OCI-LY3 (cell line): ENCODE measurements around the gene DNMT3B.
"Not testable (repeated sequence)": the region's sequence is repeated elsewhere in the genome, so short reads cannot be mapped to it uniquely, and the experiment has no call there.

Experiments used
- H2AFZ ChIP-seq: fragments of 200-600, 300-600 bp; shearing (Covaris generic); 2 replicates; pipeline ENCODE4 v1.6.0; 2014; ENCODE audit warnings: antibody characterized with exemption, low read depth, low read length
- H3K27ac ChIP-seq: fragments of 200-600, 300-600 bp; sonication (generic); 2 replicates; pipeline ENCODE4 v1.5.1; 2014; ENCODE audit warnings: mild to moderate bottlenecking, low read length, moderate library complexity, mixed read lengths
- H3K27me3 ChIP-seq: fragments of 200-600, 300-600 bp; sonication (generic); 2 replicates; pipeline ENCODE4 v1.6.1; 2014; ENCODE audit warnings: low read depth, low read length, mixed read lengths
- H3K36me3 ChIP-seq: fragments of 200-600, 300-600 bp; sonication (generic); replicated peaks from 2 replicates; pipeline ENCODE3; 2014; ENCODE audit warnings: low read depth, low read length, mixed read lengths
- H3K4me1 ChIP-seq: fragments of 300-600, 200-600 bp; sonication (generic); 2 replicates; pipeline ENCODE4 v1.6.1; 2014; ENCODE audit warnings: low read length, mixed read lengths
- H3K4me2 ChIP-seq: fragments of 200-600, 300-600 bp; sonication (generic); 2 replicates; pipeline ENCODE4 v1.6.1; 2014; ENCODE audit warnings: low read length, mixed read lengths
- H3K4me3 ChIP-seq: fragments of 300-600, 200-600 bp; sonication (generic); 2 replicates; pipeline ENCODE4 v1.5.1; 2014; ENCODE audit warnings: antibody characterized with exemption, mild to moderate bottlenecking, low read length, moderate library complexity
- H3K79me2 ChIP-seq: fragments of 300-600, 200-600 bp; shearing (Covaris generic); 2 replicates; pipeline ENCODE4 v1.6.1; 2014; ENCODE audit warnings: mild to moderate bottlenecking, low read length, mixed read lengths
- H3K9ac ChIP-seq: fragments of 300-600, 200-600 bp; shearing (Covaris generic); 2 replicates; pipeline ENCODE4 v1.6.0; 2014; ENCODE audit warnings: mild to moderate bottlenecking, low read length, moderate library complexity
- H3K9me3 ChIP-seq: fragments of 200-600, 300-600 bp; shearing (Covaris generic); 2 replicates; pipeline ENCODE4 v1.6.1; 2014; ENCODE audit warnings: low read length, mixed read lengths; ENCODE audit not compliant: insufficient read depth
- H4K20me1 ChIP-seq: fragments of 200-600, 300-600 bp; sonication (generic); 2 replicates; pipeline ENCODE4 v1.6.1; 2016; ENCODE audit warnings: low read length, mixed read lengths; ENCODE audit not compliant: insufficient read depth
- EZH2phosphoT487 ChIP-seq: fragments of 200-600 bp; shearing (Covaris generic); IDR thresholded peaks from 2 replicates; pipeline ENCODE4 v1.6.1; 2018; ENCODE audit warnings: antibody characterized with exemption, mixed run types, low read depth
- TF ChIP-seq, protein P1 (sequence below): fragments of 200-600, 300-600 bp; sonication (generic); IDR thresholded peaks from 2 replicates; pipeline ENCODE4 v1.5.1; 2014; ENCODE audit warnings: antibody characterized with exemption, low read length, low read depth

Gene DNMT3B

DNA sequence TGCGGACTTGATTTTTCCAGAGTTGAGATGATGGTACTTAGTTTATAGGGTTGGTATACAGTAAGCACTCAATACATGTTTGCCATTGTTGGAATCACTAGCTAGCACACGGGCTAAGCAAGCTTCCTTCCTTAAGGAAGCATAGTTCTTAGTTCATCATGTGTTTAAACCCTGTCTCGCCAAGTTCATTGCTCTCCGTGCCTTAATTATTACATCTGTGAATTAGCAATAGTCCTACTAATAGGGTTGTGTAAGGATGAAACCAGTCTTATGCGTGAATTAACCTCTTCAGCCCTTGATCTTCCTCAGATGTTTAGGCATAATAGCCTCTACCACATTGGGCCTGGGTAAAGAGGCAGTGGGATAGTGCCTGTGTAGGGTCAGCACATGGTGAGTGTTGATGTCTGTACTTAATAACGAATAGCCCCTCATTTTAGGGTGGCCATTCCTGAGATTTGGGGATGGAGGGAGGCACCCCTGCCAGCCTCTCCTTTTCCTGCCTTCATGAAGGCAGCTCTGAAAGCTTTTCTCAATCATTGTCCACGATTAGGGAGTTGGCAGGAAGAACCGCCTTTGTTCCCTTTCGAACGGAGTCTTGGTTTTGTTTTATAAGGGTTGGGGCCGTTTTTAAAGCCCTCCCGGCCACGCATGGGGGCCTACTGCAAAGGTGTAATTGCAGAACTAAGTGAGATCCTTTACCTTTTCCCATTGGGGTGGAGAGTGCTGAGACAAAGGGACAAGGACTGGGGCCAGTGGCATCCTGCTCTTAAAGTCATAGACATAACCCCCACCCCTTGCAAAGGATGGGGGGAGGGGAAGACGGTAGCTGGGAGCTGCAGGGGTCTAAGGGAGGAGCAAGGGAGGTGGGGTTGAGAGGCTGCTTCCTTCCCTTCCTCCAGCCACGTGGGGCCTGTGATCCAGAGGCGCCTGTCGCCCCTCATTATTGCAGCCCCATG, 2.1 kb downstream of the DNMT3B start:
- H3K4me2 ChIP-seq = no peak overlapping the region

DNA sequence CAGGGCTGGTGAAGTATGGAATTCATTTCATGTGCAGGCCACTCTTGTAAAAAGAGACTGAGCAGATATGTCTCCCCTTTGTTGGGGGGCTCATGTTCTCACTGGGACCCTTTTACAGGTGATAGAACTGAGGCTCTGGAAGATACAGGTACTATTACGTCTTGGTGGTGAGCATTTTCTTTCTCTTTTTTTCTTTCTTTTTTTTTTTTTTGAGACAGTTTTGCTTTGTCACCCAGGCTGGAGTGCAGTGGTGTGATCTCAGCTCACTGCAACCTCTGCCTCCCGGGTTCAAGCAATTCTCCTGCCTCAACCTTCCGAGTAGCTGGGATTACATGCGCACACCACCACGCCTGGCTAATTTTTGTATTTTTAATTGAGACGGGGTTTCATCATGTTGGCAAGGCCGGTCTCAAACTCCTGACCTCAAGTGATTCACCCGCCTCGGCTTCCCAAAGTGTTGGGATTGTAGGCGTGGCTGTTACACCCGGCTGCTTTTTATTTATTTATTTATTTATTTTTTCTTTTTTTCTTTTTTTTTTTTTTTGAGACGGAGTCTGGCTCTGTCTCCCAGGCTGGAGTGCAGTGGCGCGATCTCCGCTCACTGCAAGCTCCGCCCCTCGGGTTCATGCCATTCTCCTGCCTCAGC, 3.2 kb downstream of the DNMT3B start:
- H3K9me3 ChIP-seq, H4K20me1 ChIP-seq, H3K4me3 ChIP-seq, H2AFZ ChIP-seq, H3K27me3 ChIP-seq, H3K4me2 ChIP-seq, H3K9ac ChIP-seq, H3K79me2 ChIP-seq, H3K27ac ChIP-seq, H3K36me3 ChIP-seq: not testable (repeated sequence)
- peaks cover 11% of the 10 kb centered on the region for H3K4me1 ChIP-seq

More for the DNA sequence above, 2.1 kb downstream of the DNMT3B start:
- Histone ChIP-seq H4K20me1 (no peaks in the 10 kb centered on the region), H3K4me3 (no peak overlapping the region), H3K27me3 (no peaks in the 10 kb centered on the region), H3K4me1 (peaks cover 11% of the 10 kb centered on the region), H2AFZ (no peak overlapping the region), H3K27ac (no peak overlapping the region), H3K9me3 (no peaks in the 10 kb centered on the region), H3K36me3 (no peaks in the 10 kb centered on the region), H3K9ac (no peak overlapping the region), H3K79me2 (no peaks in the 10 kb centered on the region)
- no peak for TF ChIP-seq EZH2phosphoT487
- TF ChIP-seq, protein P1, sequence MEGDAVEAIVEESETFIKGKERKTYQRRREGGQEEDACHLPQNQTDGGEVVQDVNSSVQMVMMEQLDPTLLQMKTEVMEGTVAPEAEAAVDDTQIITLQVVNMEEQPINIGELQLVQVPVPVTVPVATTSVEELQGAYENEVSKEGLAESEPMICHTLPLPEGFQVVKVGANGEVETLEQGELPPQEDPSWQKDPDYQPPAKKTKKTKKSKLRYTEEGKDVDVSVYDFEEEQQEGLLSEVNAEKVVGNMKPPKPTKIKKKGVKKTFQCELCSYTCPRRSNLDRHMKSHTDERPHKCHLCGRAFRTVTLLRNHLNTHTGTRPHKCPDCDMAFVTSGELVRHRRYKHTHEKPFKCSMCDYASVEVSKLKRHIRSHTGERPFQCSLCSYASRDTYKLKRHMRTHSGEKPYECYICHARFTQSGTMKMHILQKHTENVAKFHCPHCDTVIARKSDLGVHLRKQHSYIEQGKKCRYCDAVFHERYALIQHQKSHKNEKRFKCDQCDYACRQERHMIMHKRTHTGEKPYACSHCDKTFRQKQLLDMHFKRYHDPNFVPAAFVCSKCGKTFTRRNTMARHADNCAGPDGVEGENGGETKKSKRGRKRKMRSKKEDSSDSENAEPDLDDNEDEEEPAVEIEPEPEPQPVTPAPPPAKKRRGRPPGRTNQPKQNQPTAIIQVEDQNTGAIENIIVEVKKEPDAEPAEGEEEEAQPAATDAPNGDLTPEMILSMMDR = no peak

DNA sequence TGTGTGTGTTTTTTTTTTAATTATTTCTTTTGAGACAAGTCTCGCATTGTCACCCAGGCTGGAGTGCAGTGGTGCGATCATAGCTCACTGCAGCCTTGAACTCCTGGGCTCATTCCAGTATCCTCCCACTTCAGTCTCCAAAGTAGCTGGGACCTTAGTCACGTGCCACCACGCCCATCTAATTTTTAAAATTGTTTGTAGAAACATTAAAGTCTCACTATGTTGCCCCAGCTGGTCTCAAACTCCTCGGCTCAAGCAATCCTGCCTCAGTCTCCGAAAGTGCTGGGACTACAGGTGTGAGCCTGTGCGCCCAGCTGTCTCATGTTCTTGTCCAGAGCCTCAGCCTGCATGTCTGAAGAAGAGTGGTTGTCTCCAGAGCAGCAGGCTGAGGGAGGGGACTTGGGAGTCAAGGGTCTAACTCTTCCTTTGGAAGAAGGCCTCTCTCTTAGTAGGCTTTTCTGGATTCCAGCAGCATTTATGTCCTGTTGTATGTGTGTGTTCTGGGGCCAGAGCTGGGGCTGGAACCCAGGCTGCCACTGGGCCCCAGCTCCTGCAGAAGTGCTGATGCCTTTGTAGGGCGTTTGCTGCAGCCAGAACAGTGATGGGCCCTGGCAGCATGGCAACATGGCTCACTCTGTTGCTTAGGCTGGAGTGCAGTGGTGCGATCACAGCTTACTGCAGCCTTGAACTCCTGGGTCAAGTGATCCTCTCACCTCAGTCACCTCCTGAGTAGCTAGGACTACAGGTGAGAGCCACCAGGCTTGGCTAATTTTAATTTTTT, 5.4 kb downstream of the DNMT3B start:
- Histone ChIP-seq H3K4me3 (no peak overlapping the region), H4K20me1 (no peaks in the 10 kb centered on the region), H3K27me3 (no peaks in the 10 kb centered on the region), H3K9ac (no peak overlapping the region), H3K79me2 (no peaks in the 10 kb centered on the region), H3K27ac (no peak overlapping the region), H2AFZ (no peak overlapping the region), H3K4me2 (no peak overlapping the region), H3K9me3 (no peaks in the 10 kb centered on the region), H3K4me1 (peaks cover 6% of the 10 kb centered on the region), H3K36me3 (no peaks in the 10 kb centered on the region)
- TF ChIP-seq, protein P1 = no peak
- no peak for TF ChIP-seq EZH2phosphoT487

DNA sequence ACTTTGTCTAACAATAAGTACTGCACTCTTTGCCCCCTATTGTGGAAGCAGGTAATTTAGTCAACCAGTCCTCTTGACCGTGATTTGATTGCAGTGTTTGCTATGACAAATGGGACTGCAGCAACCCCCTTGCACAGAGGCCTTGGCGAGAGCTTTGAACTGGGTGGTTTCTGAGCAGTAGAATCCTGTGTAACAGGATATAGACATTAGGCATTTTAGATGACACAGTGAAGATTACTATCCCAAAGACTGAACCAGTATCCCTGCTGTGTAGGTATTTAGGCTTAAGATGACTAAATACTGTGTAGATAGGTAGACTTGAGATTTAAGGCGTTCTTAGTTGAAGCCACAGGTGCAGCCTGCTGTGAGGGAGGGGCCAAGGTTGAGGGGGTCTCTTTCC, 9.9 kb downstream of the DNMT3B start:
- H3K27me3 ChIP-seq = no peaks in the 10 kb centered on the region
- no peak overlapping the region for H3K27ac ChIP-seq
- TF ChIP-seq, protein P1 = no peak
- no peak for TF ChIP-seq EZH2phosphoT487
- H3K4me2 ChIP-seq = no peak overlapping the region
- H4K20me1 ChIP-seq = no peaks in the 10 kb centered on the region; the same call in 1 of the 2 replicates
- H3K36me3 ChIP-seq = no peaks in the 10 kb centered on the region
- no peak overlapping the region for H3K4me3 ChIP-seq
- H3K9ac ChIP-seq = no peak overlapping the region
- H3K4me1 ChIP-seq = no peaks in the 10 kb centered on the region
- no peak overlapping the region for H2AFZ ChIP-seq
- no peaks in the 10 kb centered on the region for H3K79me2 ChIP-seq
- H3K9me3 ChIP-seq = no peaks in the 10 kb centered on the region
